HG02840 (cell line): ENCODE measurements around the gene CACNA2D2.

ENCODE experiments used
- ATAC-seq: cut with Tn5 transposase; IDR thresholded peaks from one replicate; pipeline ENCODE4 v1.9.1; 2021; ENCODE audit warnings: mild to moderate bottlenecking, moderate library complexity, moderate number of reproducible peaks; ENCODE audit not compliant: unreplicated experiment, low FRiP score

Gene CACNA2D2

GRCh38 chr3:50354186-50354764 is 149.2 kb downstream of the CACNA2D2 start:
- no peak for ATAC-seq

- ATAC-seq: no peak
Observed at GRCh38 chr3:50353245-50354004, 150.0 kb downstream of the CACNA2D2 start.

- no peak for ATAC-seq
Observed at GRCh38 chr3:50352781-50353180, 150.7 kb downstream of the CACNA2D2 start.

GRCh38 chr3:50351323-50351697 is 152.1 kb downstream of the CACNA2D2 start:
- no peak for ATAC-seq

GRCh38 chr3:50350527-50351322 is 152.7 kb downstream of the CACNA2D2 start, which contains the start of the genes CYB561D2 and NPRL2:
Gene CYB561D2, plus strand, starts transcription at chr3:50350862. Its CDS starts 572 bp downstream, at chr3:50351434.
Gene NPRL2, minus strand, starts transcription at chr3:50350775. Its CDS starts 123 bp downstream, at chr3:50350652.
- peak; percentile 79 for ATAC-seq

GRCh38 chr3:50350213-50350526 is 153.3 kb downstream of the CACNA2D2 start:
- peak; percentile 9 for ATAC-seq

- no peak for ATAC-seq
Observed at GRCh38 chr3:50347187-50347813, 156.1 kb downstream of the CACNA2D2 start.

GRCh38 chr3:50345586-50346234 is 157.7 kb downstream of the CACNA2D2 start, which contains the start of gene ZMYND10:
Gene ZMYND10, minus strand, starts transcription at chr3:50345732. Its CDS starts 153 bp downstream, at chr3:50345579.
- no peak for ATAC-seq

- no peak for ATAC-seq
Observed at GRCh38 chr3:50345008-50345407, 158.4 kb downstream of the CACNA2D2 start.

GRCh38 chr3:50342813-50343633 is 160.4 kb downstream of the CACNA2D2 start:
- ATAC-seq: no peak

GRCh38 chr3:50341996-50342650 is 161.3 kb downstream of the CACNA2D2 start:
- ATAC-seq: no peak

GRCh38 chr3:50341537-50341936 is 161.9 kb downstream of the CACNA2D2 start:
- no peak for ATAC-seq

GRCh38 chr3:50340448-50341329 is 162.7 kb downstream of the CACNA2D2 start, which contains the start of gene RASSF1:
Gene RASSF1, minus strand, starts transcription at chr3:50340836. Its CDS starts 31 bp downstream, at chr3:50340805.
- ATAC-seq: no peak

- ATAC-seq: no peak
Observed at GRCh38 chr3:50340147-50340447, 163.3 kb downstream of the CACNA2D2 start.

- ATAC-seq: no peak
Observed at GRCh38 chr3:50339485-50340146, 163.8 kb downstream of the CACNA2D2 start.

GRCh38 chr3:50338965-50339364 is 164.5 kb downstream of the CACNA2D2 start:
- ATAC-seq: no peak

GRCh38 chr3:50337175-50337861 is 166.1 kb downstream of the CACNA2D2 start:
- peak; percentile 85 for ATAC-seq
